ENCODE results near the gene ATG16L1.

The ATG16L1 gene

GRCh38 chr2:233300401-233300800, 48.9 kb downstream of the ATG16L1 start:
- no peak for DNase-seq (ENCODE audit: low spot score)
- TF ChIP-seq CTCF (IDR thresholded peaks at IDR 0.05; ENCODE audit: borderline replicate concordance, control extremely low read depth, extremely low read depth, insufficient read depth, missing control alignments), result no peak
- in situ Hi-C loops (cut with MboI; ENCODE audit: low sequenced_read_pairs, unreplicated experiment), result no loop called here

GRCh38 chr2:233301248-233301647, 49.8 kb downstream of the ATG16L1 start:
- no peak for DNase-seq (ENCODE audit: low spot score)
- in situ Hi-C loops (cut with MboI; ENCODE audit: low sequenced_read_pairs, unreplicated experiment), result no loop called here
- TF ChIP-seq CTCF (IDR thresholded peaks at IDR 0.05; ENCODE audit: borderline replicate concordance, control extremely low read depth, extremely low read depth, insufficient read depth, missing control alignments), result no peak

GRCh38 chr2:233301811-233302210, 50.3 kb downstream of the ATG16L1 start:
- DNase-seq (ENCODE audit: low spot score), result no peak
- in situ Hi-C loops (cut with MboI; ENCODE audit: low sequenced_read_pairs, unreplicated experiment), result no loop called here
- no peak for TF ChIP-seq CTCF (IDR thresholded peaks at IDR 0.05; ENCODE audit: borderline replicate concordance, control extremely low read depth, extremely low read depth, insufficient read depth, missing control alignments)

- in situ Hi-C loops (cut with MboI; ENCODE audit: low sequenced_read_pairs, unreplicated experiment), result no loop called here
- no peak for DNase-seq (ENCODE audit: low spot score)
- TF ChIP-seq CTCF (IDR thresholded peaks at IDR 0.05; ENCODE audit: borderline replicate concordance, control extremely low read depth, extremely low read depth, insufficient read depth, missing control alignments), result no peak
Observed at GRCh38 chr2:233303252-233303651, 51.8 kb downstream of the ATG16L1 start.

- no peak for DNase-seq (ENCODE audit: low spot score)
- in situ Hi-C loops (cut with MboI; ENCODE audit: low sequenced_read_pairs, unreplicated experiment), result no loop called here
- no peak for TF ChIP-seq CTCF (IDR thresholded peaks at IDR 0.05; ENCODE audit: borderline replicate concordance, control extremely low read depth, extremely low read depth, insufficient read depth, missing control alignments)
Observed at GRCh38 chr2:233307565-233307964, 56.1 kb downstream of the ATG16L1 start, which contains the start of gene SAG. SAG (plus strand) TSS chr2:233307816; CDS start chr2:233309190, 1,374 bp downstream.

- in situ Hi-C loops (cut with MboI; ENCODE audit: low sequenced_read_pairs, unreplicated experiment), result no loop called here
- no peak for TF ChIP-seq CTCF (IDR thresholded peaks at IDR 0.05; ENCODE audit: borderline replicate concordance, control extremely low read depth, extremely low read depth, insufficient read depth, missing control alignments)
- no peak for DNase-seq (ENCODE audit: low spot score)
Observed at GRCh38 chr2:233311241-233311926, 59.9 kb downstream of the ATG16L1 start.
